Midbrain (tissue), 1 donor: ENCODE results near the gene AARS2.
A peak's percentile ranks its signal among the peaks of the same experiment; 100 is the strongest.
"Not testable (repeated sequence)": the region's sequence is repeated elsewhere in the genome, so short reads cannot be mapped to it uniquely, and the experiment has no call there.

Experiments used
- DNase-seq: peaks from one replicate; lab custom pipeline; 2025; lab: John Stamatoyannopoulos, UW

Gene AARS2

GRCh38 chr6:44329858-44330257 is 16.7 kb upstream of the AARS2 start:
- no peak for DNase-seq

- not testable (repeated sequence) for DNase-seq
These were observed 15.1 kb upstream of the AARS2 start for GRCh38 chr6:44328203-44328602.

- no peak for DNase-seq
These were observed 14.6 kb upstream of the AARS2 start for GRCh38 chr6:44327760-44328159.

- no peak for DNase-seq
These were observed 13.9 kb upstream of the AARS2 start for GRCh38 chr6:44327096-44327495.

GRCh38 chr6:44321210-44321609 is 8.1 kb upstream of the AARS2 start:
- no peak for DNase-seq

GRCh38 chr6:44317136-44317631 is 4.0 kb upstream of the AARS2 start:
- DNase-seq, result not testable (repeated sequence)

GRCh38 chr6:44316481-44316880 is 3.3 kb upstream of the AARS2 start:
- DNase-seq, result no peak

GRCh38 chr6:44315951-44316350 is 2.8 kb upstream of the AARS2 start:
- DNase-seq, result no peak

GRCh38 chr6:44315516-44315915 is 2.4 kb upstream of the AARS2 start:
- no peak for DNase-seq

GRCh38 chr6:44314657-44315056 is 1.5 kb upstream of the AARS2 start:
- DNase-seq, result not testable (repeated sequence)

GRCh38 chr6:44311767-44312166 is 1.4 kb downstream of the AARS2 start:
- no peak for DNase-seq

- DNase-seq, result no peak
These were observed 1.8 kb downstream of the AARS2 start for GRCh38 chr6:44311304-44311703.

- DNase-seq, result no peak
These were observed 2.9 kb downstream of the AARS2 start for GRCh38 chr6:44310241-44310640.

- no peak for DNase-seq
These were observed 3.5 kb downstream of the AARS2 start for GRCh38 chr6:44309631-44310030.

- no peak for DNase-seq
These were observed 4.1 kb downstream of the AARS2 start for GRCh38 chr6:44309092-44309491.

GRCh38 chr6:44307217-44307616 is 5.9 kb downstream of the AARS2 start:
- no peak for DNase-seq

- no peak for DNase-seq
These were observed 6.4 kb downstream of the AARS2 start for GRCh38 chr6:44306710-44307109.

- DNase-seq, result no peak
These were observed 7.9 kb downstream of the AARS2 start for GRCh38 chr6:44305200-44305725.

- DNase-seq, result peak; percentile 10
These were observed 8.6 kb downstream of the AARS2 start for GRCh38 chr6:44304282-44305199.

GRCh38 chr6:44303842-44304241 is 9.3 kb downstream of the AARS2 start:
- no peak for DNase-seq

GRCh38 chr6:44302856-44303255 is 10.3 kb downstream of the AARS2 start:
- DNase-seq, result no peak

GRCh38 chr6:44301782-44302564 is 11.2 kb downstream of the AARS2 start:
- no peak for DNase-seq

- DNase-seq, result no peak
These were observed 12.0 kb downstream of the AARS2 start for GRCh38 chr6:44301106-44301505.
